ENCODE results near the gene LHFPL2.
A peak's percentile ranks its signal among the peaks of the same experiment; 100 is the strongest.
"Not testable (repeated sequence)": the region's sequence is repeated elsewhere in the genome, so short reads cannot be mapped to it uniquely, and the experiment has no call there.

LHFPL2 gene

GRCh38 chr5:78638973-78639669 lies 9.5 kb downstream of the LHFPL2 start:
- peak in 2 of 3 experiments; percentile 15 to 45 for DNase-seq

DNA sequence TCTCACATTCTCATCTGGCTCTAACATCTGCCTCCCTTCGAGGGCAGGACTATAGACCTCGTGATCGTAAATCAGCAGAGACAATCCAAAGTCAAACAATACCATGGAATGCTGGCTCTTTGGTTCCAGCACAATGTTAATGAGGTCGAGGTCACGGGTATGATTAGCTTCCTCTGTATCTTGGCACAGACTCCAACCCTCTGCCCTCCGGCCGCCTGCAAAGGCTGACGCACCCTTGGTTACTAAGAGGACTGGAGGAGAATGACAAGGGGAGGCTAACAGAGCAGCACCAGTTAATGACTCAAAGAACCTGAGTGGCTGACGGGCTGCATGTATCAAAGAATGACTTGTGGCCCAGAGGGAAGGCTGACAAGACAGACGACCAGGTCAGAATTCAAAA lies 10.1 kb downstream of the LHFPL2 start:
- peak; percentile 3 to 65 (median 19) for DNase-seq

- no peak for DNase-seq
These were observed 11.1 kb downstream of the LHFPL2 start for GRCh38 chr5:78637468-78637867.

DNA sequence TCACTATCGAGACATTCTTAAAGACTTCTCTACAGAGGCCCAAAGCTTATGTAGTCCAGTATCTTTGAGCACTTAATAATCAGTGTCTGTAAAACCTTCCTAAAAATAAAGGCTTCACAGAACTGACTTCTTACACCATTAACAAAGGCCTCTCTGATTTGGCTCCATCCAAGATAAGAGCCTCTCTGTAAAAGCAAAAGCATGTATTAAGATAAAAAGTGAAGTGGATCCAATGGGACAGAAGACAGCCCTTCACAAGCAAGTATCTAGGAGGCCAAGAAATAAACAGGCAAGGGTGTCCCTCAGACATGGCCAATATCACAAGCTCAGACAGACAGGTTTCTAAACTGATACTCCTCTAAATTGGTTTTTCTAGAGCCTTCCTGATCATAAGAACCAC lies 11.9 kb downstream of the LHFPL2 start:
- no peak for DNase-seq

DNA sequence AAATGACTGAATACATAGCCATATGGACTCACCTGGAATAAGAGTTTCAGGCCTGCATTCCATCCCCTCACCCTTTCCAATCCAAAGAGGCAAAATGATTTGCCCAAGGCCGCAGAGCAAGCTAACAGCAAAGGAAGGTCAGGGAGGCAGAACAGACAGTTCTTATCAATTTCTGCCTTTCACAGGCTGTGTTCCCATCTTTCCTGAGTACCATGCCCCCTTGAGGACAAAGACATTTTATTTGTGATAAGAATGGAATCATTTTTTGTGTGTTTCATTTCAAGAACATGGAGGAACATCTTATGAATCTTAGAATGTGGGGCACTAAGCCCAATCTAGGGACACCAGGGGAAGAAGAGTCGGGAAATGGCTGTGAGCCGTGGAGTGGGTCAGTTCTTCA lies 13.9 kb downstream of the LHFPL2 start:
- no peak for DNase-seq

GRCh38 chr5:78634229-78634628 lies 14.3 kb downstream of the LHFPL2 start:
- DNase-seq: no peak

GRCh38 chr5:78633700-78634099 lies 14.9 kb downstream of the LHFPL2 start:
- DNase-seq: no peak

- no peak for DNase-seq
These were observed 16.1 kb downstream of the LHFPL2 start for GRCh38 chr5:78632467-78632866.

GRCh38 chr5:78631931-78632330 lies 16.6 kb downstream of the LHFPL2 start:
- DNase-seq: no peak

- no peak for DNase-seq
These were observed 18.5 kb downstream of the LHFPL2 start for GRCh38 chr5:78630047-78630446.

- DNase-seq: no peak
These were observed 18.9 kb downstream of the LHFPL2 start for GRCh38 chr5:78629624-78630023.

DNA sequence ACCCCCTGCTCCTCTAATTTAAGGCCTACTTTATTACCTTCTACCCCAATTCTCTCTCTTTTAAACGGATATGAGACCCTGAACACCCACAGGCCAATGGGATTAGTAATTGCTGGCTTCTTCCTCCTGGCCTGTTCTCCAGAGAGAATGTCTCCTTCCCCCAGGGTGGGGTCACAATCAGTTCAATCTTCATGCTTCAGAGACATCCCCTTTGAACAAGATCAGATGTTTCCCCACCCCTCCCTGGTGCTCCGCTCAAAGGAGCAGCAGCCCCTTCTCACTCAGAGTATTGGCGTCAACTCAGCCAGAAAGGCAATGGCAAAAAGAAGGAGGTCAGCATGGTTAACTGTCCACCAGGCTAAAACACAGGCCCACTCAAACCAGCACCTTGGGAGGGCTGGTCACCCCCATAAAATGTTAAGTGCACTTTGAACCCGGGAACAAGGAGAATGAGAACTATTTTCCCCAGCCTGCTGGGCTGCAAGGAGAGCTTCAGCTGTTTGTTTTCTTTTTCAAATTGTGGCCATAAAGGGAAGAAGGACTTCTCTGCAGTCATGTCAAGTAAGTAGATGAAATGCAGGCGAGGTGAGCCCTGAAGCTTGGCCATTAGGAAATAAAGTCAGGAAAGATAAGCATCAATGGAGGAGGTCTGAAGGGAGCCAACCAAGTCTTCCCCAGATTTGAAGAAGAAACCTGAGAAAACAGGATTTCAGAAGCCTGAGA lies 20.1 kb downstream of the LHFPL2 start:
- no peak for DNase-seq

DNA sequence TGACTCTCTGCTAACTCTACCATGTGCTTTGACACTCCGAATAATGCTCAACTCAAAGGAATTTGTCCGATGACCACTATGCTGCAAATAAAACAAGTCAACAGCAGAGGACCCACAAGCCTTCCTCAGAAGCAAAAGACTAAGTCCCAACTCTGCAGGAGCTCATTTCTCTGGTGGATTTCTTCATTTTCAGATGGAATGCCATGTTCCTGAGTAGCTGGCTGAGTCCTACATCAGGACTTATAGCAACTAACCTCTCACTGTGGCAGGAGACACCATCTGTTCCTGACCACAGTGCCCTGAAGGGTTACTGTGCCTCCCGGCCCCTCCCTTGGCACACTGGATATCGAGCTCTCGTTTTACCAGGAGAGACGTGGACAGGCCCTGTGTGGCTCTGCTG lies 20.8 kb downstream of the LHFPL2 start:
- DNase-seq: no peak

DNA sequence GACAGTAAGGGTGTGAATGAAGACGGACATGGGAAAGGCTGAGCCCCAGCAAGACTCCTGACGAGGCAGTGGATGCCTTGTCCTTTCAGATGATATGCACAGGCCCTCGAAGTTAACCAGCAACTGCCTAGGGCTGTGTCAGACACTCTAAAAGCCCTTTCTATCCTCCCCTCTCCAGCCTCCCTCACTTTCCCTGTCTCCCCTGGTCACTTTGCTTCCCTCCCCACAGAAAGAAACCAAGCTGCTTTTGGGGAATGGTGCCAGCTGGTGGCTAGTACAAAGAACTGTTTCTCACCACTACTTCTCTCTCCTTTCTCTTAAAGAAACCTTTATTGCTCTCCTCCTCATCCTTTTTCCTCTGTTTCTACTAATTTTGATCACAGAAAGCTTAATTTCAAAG lies 21.4 kb downstream of the LHFPL2 start:
- no peak for DNase-seq

DNA sequence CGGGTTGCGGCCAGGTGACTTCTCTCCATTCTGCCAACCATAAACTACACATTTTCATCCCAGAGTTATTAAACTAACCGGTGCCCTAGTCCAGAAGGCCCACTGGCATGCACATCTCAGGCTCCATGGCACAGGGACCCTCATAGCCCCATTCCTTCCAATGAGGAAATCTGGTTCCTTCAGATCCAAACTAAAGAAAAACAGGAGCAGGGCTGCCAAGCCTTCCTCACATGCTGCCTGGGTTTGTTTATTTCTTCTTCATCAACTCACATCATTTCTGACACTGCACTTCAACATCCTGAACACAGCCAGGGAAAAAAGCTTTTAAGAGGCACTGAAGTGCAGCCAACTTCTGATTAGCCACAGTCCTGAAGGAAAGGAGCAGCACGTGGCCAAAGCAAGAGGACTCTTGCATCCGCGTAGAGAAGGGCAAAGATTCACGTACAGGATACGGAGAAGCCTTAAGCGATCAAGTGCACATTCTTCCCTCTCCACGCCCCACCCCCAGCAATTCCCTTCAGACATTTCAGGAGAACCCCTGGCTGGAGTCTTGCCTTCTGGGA lies 22.5 kb downstream of the LHFPL2 start:
- DNase-seq: peak in 1 of 3 experiments; percentile 31

DNA sequence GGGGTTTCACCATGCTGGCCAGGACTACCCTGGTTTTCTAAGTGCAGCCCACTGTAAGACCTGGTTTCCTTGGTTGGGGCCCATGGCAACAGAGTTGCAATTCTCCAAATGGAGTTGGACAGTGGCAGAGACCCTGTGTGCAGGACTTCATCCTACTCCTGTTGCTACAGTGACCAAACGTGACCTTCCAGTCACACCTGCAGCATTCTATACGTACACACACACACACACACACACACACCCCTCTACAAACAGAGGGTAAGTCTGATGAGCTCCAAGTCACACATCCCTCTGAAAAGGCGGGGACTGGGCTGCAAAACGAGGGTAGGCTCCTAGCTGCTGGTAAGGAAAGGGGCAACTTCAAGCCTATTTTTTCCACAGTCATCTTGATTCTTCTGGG lies 23.6 kb downstream of the LHFPL2 start:
- DNase-seq: no peak

GRCh38 chr5:78624011-78624541 lies 24.5 kb downstream of the LHFPL2 start:
- DNase-seq: no peak

DNA sequence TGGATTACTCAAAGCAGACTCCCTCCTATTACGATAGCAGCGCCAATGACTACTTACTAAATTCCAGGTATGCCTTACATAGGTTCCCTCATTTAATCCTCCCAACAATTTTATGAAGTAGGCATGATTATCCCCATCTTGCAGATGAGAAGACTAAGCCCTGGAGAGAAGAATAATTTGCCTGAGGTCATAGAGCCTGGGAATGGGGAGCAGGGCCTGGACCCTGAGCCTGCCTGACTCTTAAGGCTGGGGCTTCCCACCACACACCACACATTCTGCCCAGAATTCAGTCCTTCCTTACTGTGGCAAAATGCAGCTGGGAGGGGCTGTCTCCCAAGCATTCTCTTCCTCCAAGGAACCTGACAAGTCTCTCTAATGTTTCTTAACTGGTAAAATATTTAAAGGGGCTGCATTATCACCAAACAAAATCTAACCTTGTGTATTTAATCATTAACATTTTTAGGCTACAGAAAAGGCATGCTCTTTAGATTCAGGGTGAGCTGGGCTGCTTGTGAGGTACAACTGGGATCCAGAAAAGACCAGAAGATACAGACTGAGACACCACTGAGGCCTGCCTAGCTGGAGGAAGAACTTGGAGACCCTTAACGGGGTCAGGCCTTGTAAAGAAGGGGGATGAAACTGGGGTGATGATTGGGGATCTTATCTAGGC lies 26.1 kb downstream of the LHFPL2 start:
- DNase-seq: no peak

DNA sequence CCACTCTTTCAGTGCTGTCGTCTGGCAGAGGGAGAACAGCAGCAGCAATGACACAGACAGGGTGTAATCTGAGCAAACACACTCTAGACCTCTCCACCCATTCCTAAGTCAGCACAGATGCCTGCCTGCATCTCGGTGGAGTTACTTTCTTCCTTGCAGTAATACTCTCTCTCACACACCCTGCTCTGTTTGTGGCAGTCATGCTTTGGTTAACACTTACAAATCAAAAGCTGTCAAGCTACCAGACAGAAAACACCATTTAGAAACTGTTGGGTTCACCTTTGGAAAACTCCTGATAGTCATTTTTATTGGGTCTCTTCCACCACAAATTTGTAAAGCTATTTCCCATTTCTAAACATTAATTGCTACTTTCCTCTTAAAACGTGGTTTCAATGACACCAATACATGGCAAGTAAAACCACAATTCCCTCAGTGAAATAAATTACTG lies 27.3 kb downstream of the LHFPL2 start:
- peak in 1 of 3 experiments; percentile 38 for DNase-seq

GRCh38 chr5:78620119-78620518 lies 28.5 kb downstream of the LHFPL2 start:
- not testable (repeated sequence) for DNase-seq

GRCh38 chr5:78618303-78618702 lies 30.3 kb downstream of the LHFPL2 start:
- DNase-seq: no peak

GRCh38 chr5:78615697-78616096 lies 32.9 kb downstream of the LHFPL2 start:
- DNase-seq: no peak

DNA sequence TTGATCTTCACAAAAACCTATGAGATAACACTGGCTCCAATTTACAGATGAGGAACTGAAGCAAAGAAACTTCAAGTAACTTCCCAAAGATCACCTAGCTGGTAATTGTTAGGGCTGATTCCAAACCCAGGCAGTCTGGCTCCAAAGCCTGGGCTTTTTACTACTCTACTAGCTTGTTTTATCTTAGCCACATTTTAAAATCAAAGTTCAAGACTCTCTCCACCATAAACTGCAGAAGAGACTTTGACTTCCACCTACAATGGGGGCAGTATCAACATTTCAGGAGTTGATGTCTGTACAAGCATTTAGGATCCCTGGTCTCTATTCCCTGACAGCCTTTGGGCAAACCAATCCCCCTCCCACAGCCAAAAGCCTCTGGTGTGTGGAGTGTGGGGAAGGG lies 33.8 kb downstream of the LHFPL2 start:
- DNase-seq: no peak
